Measurements from ENCODE around the gene MZT2A.
"Not testable (repeated sequence)": the region's sequence is repeated elsewhere in the genome, so short reads cannot be mapped to it uniquely, and the experiment has no call there.

The MZT2A gene

DNA sequence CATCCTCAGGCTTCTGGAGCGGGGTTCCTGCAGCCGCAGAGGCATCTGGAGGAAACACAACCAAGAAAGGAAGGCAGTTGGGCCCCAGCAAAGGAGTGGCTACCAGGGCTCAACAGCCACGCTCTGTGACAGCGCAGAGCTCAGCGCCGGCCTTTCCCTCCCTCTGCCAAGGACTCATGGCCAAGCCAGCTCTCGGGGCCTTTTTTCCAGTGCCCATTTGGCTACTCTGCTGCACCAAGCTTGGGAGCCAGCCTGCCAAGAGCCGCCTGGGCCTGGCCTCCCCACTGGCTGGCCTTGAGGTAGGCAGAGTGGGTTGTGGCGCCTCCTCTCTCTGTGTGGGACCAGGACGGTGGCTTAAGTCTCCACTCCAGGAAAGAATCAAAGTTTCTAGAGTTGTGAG is 28.3 kb upstream of the MZT2A start:
- no peak for DNase-seq (ENCODE audit: low read depth)

DNA sequence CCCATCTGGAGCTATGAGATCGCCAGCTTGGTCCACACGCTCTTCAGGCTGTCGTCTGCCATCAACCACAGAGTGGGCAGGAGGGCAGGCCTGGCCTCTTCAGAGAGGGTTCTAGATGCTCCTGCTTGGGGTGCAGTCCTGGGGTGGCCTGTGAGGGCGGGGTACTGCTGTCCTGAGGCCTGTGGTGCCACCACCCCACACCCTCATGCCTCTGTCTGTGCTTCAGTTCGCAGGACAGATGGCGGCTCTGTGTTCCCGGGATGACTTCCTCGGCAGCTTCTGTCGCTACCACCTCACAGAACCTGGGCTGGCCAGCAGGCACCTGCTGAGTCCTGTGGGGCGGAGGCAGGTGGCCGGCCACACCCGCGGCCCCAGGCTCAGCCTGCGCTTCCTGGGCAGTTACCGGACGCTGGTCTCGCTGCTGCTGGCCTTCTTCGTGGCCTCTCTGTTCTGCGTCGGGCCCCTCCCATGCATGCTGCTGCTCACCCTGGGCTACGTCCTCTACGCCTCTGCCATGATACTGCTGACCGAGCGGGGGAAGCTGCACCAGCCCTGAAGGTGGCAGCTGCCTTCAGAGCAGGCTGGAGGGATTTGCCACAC is 27.8 kb upstream of the MZT2A start:
- DNase-seq (ENCODE audit: low read depth) = not testable (repeated sequence)

DNA sequence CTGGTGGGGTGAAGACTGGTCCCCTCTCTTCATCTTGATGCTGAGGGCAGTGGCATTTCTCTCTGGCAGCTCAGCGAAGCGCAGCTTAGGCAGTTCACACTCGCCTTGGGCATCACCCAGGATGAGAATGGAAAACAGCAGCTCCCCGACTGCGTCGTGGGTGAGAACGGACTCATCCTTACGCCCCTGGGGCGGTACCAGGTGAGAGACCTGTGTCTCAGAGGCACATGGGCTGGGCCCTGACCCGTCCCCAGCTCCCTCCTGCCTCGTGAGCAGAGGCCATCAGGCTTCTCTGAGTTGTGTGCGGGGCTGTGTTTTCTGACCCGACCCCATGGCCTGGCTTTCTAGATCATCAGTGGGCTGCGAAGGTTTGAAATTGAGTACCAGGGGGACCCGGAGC is 27.3 kb upstream of the MZT2A start:
- DNase-seq (ENCODE audit: low read depth) = no peak

DNA sequence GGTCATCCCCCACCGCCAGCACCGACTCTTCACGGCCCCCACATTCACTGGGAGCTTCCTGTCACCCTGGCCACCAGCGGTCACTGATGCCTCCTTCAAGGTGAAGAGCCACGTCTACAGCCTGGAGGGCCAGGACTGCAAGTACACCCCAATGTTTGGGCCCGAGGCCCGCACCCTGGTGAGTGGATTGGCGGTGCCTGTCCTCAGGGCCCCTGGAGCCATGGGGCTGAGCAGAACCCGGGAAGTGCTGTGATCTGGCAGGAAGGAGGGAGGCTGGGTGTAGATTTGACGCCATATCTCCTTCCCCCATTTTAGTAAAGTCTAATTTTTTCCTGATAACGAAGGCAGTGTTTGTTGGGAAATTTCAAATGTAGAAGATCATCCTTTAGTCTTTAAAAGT is 26.3 kb upstream of the MZT2A start:
- not testable (repeated sequence) for DNase-seq (ENCODE audit: low read depth)

DNA sequence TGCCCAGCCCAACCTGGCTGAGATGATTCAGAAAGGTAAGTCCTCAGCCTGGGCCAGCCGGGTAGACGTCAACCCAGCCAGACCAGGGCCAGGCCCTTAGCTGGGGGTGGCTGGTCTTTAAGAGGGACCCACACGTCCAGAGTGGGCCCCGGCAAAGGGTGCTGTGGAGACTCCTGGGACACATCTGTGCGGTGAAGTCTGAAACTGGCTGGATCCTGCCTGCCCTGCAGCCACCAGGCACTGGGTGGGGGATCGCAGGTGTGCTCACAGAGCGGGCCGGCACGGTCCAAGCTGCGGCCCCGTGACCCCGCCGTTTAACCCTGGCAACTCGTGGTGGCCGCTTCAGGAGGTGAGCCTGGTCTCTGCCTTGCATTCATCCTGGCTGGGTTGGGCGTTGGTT is 25.7 kb upstream of the MZT2A start:
- DNase-seq (ENCODE audit: low read depth) = not testable (repeated sequence)

DNA sequence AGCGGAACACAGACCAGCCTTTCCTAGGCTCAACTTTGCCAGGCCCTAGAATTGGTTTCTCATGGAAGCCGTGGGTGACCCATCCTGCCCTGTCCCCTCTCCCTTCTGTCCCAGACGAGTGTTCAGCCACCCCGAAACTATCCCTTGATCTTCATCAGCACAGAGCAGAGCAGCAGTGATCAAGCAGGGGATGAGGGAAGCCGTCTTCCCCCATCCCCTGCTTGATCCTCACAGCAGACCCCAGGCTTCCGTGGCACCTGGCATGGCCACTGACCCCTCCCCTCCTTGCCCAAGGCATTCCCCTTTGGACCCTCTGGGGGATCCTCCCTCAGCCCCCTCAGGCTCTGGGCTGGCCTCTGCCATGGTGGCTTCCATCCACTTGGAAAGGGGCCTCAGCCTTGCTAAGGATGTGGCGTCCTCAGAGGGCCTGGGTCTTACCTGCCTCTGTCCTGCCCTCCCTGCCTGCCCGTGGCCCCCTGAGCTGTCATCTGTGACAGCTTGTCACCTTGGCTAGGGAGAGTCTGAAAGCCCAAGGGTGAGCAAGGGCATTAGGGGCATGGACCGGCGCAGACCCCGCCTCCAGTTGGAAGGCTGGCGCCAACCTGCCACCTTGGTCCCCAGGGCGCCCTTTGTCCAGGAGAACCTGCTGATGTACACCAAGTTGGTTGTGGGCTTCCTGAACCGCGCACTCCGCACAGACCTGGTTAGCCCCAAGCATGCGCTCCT is 25.1 kb upstream of the MZT2A start:
- no peak for DNase-seq (ENCODE audit: low read depth)

DNA sequence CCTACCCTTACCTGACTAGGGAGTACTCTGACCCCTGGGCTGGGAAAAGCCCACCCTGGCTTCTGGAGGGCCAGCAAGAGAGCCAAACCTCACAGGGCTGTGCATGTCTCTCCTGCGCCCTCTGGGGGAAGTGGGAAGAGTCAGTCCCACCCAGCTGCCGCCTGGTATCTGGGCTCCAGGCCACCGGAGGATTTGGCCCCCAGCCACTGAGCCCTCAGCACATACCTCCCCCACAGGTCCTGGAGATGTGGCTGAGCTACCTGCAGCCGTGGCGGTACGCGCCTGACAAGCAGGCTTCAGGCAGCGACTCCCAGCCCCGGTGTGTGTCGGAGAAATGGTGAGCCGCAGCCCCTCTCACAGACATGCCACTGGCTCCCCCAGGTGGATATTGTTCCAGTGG is 24.4 kb upstream of the MZT2A start:
- DNase-seq (ENCODE audit: low read depth) = peak; percentile 16

DNA sequence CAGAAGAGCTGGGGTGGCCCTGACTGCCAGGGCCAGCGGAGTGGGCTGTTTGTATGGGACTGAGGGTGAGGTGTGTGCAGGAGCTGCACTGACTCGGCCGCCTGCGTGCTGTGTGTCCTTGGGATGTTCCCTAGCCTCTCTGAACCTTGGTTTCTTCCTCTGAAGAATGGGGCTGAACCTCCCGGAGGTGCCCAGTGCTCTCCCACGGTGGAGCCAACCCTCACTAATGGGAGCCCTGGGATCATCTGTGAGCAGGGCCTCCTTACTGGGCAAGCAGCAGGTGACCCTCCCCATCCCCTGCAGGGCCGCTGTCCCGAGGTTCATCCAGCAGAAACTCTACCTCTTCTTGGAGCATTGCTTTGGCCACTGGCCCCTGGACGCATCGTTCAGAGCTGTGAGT is 23.8 kb upstream of the MZT2A start:
- DNase-seq (ENCODE audit: low read depth) = no peak

DNA sequence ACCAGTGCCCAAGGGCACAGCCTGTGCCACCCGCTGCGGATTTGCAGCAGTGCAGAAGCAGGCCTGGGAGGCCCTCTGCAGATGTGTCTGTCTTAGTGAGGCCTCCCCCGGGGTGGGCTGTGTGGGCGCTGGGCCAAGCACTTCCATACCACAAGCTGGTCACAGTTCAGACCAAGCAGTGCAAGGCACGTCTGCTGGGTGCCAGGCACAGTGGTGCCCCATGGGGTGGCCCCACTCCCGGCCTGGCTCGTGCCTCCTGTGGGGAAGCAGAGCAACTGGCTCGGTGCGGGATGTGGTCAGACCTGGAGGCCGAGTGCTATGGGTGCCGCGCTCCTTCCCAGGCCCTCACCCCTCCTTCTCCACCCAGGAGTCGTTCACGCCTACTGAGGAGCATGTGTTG is 23.0 kb upstream of the MZT2A start:
- not testable (repeated sequence) for DNase-seq (ENCODE audit: low read depth)

DNA sequence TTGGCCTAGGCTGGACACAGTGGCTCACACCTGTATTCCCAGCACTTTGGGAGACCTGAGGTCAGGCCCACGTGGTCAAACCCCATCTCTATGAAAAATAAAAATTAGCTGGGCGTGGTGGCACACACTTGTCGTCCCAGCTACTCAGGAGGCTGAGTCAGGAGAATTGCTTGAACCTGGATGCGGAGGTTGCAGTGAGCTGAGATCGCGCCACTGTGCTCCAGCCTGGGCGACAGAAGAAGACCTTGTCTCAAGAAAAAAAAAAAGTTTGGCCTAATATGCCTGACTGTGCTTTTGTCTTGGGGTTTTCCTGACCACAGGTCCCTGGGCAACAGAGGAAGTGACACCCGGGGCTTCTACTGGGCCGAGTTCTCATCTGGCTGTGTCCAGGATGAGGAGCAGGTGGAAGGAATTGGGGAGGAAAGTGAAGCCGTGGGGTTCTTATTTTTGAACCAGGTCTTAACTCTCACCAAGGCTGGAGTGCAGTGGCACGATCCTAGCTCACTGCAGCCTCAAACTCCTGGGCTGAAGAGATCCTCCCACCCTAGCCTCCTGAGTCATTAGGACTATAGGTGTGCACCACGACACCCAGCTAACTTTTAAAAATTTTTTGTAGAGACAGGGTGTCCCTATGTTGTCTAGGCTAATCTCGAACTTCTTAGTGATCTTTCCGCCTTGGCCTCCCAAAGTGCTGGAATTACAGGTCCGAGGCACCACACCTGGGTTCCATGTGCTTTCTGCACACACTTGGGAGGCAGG is 22.4 kb upstream of the MZT2A start:
- not testable (repeated sequence) for DNase-seq (ENCODE audit: low read depth)

DNA sequence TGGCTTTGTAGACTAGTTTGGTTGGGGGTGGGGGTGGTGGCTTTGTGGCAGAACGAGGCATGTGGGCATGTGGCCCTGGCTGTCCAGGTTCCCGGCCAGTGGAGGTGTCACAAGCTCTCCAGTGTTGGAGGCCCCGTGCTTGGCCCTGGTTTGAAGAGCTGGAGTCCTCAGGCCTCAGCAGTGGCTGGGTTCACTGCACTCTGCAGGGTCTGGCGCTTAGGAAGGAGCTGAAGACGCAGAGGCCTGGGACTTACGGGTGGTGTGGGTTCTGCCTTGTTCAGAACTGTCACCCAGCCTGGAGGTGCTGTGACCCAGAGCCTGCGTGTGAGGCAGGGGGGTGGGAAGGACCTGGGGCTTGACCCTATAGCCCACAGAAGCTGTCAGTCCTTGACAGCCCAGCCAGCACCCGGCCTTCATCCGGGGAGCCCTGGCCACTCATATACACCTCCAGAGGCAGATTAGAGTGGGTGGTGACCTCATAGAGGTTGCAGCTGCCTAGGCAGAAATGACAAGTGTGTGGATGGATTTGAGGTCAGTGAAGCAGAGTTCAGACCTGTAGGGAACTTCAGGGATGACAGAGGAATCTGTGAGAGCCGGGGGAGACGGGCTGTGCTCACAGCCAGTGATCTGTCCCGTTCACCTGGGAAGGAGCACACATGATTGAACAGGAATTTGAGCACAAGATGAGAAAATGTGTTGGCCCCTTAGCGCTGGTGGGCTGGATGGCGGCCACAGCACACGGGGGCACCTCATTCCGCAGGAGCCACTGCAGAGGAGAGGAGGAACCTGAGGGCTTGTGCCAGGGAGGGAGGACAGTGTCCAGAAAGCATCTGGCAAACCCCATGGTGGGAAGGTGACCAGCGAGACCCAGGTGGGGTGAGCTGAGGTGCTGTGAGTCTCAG is 20.0 kb upstream of the MZT2A start:
- not testable (repeated sequence) for DNase-seq (ENCODE audit: low read depth)

DNA sequence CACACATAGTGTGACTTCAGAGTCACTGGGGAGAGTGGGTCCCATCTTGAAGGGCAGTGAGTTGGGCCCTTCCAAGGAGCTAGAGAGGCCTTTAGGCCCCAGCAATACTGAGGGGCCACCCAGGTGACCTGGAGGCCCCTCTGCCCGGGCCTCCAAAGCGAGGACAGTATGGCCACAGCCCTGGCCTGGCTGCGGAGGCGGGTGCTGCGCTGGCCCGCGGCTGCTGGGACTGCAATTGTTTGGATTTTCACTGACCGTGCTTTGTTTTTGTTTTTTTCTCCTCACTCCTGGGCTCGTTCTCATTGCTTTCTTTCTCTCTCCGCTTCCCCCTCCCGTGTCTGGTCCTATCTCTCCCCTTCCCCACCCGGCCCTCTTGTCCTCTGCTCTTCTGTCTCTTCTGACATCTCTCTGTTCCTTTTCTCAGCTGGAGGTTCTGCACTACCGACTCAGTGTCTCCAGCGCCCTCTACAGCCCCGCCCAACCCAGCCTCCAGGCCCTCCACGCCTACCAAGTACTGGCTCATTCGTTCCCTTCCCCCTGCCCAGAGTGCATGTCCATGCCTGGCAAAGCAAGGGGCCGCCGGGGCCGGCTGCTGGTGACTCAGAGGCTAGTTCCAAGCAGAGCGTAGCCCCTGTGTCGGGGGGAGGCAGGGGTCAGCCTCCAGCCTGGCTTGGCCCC is 19.2 kb upstream of the MZT2A start:
- DNase-seq (ENCODE audit: low read depth) = not testable (repeated sequence)

DNA sequence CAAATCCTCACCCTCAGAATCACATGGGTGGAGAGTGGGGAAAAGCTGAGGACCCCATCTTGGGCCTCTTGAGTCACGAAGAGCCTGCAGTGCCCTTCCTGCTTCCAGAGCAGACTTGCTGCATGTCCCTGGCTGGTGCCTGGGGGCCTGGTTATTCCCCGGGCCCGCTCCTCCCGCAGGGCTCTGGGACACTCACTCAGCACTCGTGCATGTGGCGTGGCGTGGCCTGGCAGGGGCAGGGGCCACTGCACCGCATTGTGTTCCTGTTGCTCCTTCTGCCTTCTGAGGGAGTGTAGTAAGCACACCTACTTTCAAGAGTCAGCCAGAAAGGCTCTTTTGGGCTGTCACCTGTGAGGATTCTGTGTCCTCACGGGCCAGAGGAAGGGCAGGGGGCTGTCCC is 17.4 kb upstream of the MZT2A start:
- DNase-seq (ENCODE audit: low read depth) = no peak

DNA sequence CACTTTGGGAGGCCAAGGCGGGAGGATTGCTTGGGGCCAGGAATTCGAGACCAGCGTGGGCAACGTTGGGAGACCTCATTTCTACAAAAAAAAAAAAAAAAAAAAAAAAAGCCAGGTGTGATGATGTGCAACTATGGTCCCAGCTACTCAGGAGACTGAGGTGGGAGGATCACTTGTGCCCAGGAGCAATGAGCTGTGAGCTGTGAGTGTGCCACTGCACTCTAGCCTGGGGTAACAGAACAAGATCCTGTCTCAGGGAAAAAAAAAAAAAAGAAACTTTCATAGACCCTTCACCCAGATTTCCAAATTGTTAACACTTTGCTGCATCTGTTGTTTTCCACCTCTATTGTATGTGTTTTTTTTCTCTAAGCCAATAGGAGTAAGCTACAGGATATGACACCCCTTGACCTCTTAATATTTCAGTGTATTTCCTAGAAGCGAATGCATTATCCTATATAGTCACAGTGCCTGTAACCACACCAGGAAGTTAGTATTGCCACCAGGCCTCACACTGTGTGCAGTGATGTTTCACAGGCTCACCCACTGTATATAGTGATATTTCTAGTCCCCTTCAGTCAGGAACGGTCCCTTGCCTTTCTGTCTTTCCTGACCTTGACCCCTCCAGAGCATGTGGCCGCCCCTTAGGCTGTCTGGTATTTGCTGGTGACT is 12.0 kb upstream of the MZT2A start:
- not testable (repeated sequence) for DNase-seq (ENCODE audit: low read depth)

DNA sequence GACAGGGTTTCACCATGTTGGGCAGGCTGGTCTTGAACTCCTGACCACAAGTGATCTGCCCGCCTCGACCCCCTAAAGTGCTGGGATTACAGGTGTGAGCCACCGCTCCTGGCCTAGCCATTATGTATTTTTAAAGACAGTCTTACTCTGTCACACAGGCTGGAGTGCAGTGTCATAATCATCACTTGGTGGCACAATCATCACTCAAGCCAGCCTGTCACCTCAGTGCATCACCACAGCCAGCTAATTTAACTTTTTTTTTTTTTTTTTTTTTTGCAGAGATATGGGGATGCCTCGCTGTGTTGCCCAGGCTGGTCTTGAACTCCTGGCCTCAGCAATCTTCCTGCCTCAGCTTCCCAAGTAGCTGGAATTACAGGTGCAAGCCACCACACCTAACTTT is 11.4 kb upstream of the MZT2A start:
- DNase-seq (ENCODE audit: low read depth) = not testable (repeated sequence)

DNA sequence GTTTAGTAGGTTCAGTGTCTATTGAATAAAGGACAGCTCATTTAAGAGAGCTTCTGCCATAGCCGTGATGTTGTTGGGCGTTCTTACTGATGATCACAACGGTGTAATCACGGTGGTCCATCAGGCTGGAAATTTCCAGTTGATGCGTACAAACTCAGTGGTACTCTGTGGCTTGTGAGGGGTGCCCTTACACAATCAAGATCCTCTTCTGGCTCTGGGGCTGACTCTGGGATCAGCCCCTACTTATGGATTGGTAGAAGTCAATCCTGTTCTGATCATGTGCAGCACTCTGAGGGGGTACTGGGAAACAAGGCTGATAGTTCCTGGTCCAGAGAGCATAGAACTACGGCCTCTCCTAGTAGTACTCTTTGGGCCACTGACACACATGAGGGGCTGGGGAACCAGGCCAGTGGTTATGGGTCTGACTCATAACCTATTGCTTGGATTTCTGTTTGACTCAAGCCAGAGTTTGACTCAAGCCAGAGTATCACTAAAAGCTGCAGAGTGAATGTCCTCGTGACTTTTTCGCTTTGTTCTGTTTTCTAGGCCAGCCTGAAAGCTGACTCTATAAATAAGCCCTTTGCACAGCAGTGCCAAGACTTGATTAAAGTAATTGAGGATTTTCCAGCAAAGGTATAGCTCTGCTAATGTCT is 6.2 kb upstream of the MZT2A start:
- DNase-seq (ENCODE audit: low read depth) = peak; percentile 39

DNA sequence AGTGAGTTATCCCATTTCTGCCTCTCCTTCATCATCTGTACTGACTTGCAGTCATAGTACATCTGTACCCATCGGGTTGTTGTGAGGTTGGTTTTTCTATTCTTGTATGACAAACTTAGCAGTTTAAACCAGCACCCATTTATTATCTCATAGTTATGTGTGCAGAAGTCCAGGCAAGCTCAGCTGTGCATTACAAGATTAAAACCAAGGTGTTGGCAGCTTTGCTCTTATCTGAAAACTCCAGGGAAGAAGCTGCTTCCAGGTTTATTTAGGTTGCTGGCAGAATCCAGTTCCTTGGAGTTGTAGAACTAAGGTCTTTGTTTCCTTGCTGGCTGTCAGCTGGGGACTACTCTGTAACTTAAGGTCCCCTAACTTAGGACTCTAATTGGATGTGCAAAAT is 3.3 kb upstream of the MZT2A start:
- not testable (repeated sequence) for DNase-seq (ENCODE audit: low read depth)

DNA sequence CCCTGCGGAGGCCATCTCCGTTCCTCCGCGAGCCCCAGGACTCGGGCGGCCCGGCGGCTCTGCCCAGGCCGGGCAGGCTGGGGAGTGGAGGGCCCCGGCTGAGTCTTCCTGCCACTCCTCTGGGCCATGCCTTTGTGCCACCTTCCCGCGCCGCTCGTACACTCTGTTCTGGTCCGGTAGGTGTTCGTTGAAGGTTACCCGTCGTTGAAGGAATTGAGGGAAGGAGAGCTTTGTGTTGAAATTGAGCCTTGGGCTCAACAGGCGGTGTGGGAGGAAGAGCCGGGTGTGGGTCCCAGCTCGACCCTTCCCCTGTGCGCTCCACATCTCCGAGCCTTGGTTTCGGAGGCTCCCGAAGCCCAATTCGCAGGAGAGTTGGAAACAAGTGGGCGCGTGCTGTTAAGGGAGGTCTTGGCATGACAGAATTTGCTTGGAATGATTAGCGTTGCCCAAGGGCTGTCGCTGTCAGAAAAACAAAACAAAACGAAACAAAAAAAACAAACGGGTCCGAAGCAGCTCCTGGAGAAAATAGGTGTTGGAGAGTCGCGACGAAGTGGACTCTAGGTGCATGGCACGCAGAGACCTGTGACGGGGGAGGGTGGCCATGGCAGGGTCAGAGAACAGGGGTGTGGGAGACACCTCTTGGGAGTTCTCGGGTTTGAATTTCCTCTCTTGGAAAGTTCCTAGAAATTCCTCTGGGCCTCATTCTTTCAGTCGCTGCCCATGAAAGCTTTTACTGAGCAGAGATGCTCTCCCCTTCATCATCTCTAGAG is 1.2 kb upstream of the MZT2A start:
- peak; percentile 23 for DNase-seq (ENCODE audit: low read depth)

DNA sequence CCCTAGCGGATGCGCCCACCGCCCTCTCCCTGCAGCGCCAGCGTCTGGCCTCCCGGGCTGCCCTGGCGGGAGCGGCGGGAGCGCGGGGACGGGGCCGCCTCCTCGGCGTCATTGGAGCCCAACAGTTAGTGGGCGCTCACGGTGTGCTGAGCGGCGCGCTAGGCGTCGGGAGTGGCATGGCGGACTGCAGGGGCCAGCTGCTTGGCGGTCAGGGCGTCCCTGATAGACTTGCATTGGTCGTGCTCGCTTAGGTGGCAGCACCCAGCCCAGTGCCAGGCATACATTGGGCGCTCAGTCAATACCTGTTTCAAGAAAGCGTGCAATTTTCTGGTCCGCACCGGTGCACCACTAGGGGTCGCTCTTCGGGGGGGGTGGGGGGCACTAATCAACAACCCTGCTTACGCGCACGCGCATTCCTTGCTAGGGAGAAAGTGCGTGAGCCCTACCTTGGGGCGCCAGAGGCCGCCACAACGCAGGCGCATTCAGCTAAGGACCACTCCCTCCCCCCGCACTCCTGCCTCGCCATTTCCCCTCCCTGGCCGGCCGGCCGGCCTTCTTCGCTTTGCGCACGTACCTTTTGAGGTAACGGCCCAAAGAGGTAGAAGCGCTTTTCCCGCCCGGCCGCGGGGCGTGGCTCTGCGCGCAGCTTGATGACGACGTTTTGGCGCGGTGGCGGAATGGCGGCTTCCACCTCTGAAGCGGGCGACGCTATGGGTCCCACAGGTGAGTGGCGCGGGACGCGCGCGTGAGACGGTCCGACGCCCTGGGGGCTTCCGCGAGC is 411 bp upstream of the MZT2A start:
- DNase-seq (ENCODE audit: low read depth) = peak; percentile 94
